ENCODE measurements around the gene TRAF7.

- TF ChIP-seq POLR2A (IDR thresholded peaks at IDR 0.05), result no peak
- TF ChIP-seq CTCF (IDR thresholded peaks at IDR 0.05), result no peak
- TF ChIP-seq POLR2AphosphoS5 (IDR thresholded peaks at IDR 0.05), result no peak
- TF ChIP-seq EP300 (IDR thresholded peaks at IDR 0.05), result no peak
Observed at GRCh38 chr16:2208308-2208707, 52.7 kb downstream of the TRAF7 start.
